Hematopoietic multipotent progenitor cell (in vitro differentiated cells): ENCODE measurements around the gene TRPV6. TPM values are rescaled to one million over a fixed set of nuclear protein-coding genes. Genes with fewer than 3 reads are reported as not detected.

Source experiments
- DNase-seq, 3 donors: peaks; one replicate each; pipeline ENCODE4 v3.0.0-alpha.2; 2011 to 2015; ENCODE audit warnings: low read depth in 2 of 3, low spot score in 2 of 3
- total RNA-seq: library from RNA; depleted of rRNA; stranded (reverse); fragments of >200 nt; gene quantifications from one replicate; pipeline ENCODE4 v1.2.3, GENCODE V29; 2012

Gene TRPV6
- total RNA-seq, 1 donor: under 0.01 TPM

DNA sequence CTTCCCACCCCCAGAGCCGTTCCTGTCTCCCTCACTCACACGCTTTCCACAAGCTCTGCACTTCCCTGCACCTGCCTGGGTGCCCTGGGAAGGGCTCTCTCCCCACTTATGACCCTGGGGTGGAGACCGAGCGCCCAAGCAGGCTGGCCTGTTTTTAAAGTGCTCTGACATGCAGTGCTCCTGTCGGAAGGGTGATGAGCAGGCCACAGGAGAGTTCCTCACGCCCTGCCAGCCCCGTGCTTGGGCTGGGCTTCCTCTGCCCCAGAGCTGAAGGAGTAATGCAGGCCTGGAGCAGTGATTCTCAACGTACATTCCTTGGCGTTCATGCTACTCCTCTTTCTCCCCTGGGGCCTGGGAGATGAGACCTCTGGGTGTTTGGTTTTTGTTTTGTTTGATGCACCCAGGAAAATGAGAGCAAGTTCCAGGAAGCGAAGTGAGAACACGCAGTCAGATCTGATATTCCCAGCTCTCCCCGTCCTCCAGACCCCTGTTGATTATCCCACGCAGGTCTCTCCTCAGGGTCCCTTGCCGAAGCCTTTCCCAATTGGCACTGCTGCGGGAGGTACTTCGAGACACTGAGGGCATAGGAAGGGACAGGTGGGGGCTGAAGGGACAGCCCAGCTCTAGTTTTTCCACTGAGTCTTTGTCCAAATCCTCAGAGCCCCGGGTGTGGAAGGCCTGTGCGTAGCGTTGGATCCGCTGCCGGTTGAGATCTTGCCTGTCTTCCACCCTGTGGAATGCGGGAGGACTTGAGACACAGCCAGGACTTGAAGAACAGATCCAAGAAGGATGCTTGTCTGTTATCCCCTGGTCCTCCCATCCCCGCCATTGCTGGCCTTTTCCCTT is 14.1 kb downstream of the TRPV6 start:
- DNase-seq: no peak

GRCh38 chr7:142870566-142871259 is 14.8 kb downstream of the TRPV6 start:
- no peak for DNase-seq

GRCh38 chr7:142870147-142870559 is 15.4 kb downstream of the TRPV6 start:
- DNase-seq: no peak

GRCh38 chr7:142869434-142869833 is 16.1 kb downstream of the TRPV6 start:
- DNase-seq: no peak

- no peak for DNase-seq
These were observed 16.5 kb downstream of the TRPV6 start for GRCh38 chr7:142868986-142869415.

DNA sequence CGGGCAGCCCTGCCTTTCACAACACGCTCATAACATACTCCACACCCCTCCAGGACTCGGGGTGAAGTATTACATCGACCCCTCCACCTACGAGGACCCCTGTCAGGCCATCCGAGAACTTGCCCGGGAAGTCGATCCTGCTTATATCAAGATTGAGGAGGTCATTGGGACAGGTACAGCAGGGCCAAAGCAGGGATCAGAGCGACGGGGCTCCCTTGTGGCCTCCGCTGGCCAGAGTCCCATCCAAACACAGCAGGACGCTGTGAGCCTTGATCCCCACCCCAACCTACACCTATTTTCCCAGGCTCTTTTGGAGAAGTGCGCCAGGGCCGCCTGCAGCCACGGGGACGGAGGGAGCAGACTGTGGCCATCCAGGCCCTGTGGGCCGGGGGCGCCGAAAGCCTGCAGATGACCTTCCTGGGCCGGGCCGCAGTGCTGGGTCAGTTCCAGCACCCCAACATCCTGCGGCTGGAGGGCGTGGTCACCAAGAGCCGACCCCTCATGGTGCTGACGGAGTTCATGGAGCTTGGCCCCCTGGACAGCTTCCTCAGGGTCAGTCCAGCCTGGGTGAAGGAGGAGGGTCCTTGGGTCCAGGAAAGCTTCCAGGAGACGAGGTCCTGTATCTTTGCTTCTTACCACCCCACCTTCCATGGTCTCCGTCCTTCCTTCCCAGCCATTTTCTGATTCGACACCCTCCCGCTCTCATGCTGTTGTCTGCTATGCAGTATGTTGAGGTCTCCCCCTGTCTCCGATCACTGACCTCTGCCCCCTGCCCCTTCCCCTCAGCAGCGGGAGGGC is 17.2 kb downstream of the TRPV6 start:
- DNase-seq: no peak

DNA sequence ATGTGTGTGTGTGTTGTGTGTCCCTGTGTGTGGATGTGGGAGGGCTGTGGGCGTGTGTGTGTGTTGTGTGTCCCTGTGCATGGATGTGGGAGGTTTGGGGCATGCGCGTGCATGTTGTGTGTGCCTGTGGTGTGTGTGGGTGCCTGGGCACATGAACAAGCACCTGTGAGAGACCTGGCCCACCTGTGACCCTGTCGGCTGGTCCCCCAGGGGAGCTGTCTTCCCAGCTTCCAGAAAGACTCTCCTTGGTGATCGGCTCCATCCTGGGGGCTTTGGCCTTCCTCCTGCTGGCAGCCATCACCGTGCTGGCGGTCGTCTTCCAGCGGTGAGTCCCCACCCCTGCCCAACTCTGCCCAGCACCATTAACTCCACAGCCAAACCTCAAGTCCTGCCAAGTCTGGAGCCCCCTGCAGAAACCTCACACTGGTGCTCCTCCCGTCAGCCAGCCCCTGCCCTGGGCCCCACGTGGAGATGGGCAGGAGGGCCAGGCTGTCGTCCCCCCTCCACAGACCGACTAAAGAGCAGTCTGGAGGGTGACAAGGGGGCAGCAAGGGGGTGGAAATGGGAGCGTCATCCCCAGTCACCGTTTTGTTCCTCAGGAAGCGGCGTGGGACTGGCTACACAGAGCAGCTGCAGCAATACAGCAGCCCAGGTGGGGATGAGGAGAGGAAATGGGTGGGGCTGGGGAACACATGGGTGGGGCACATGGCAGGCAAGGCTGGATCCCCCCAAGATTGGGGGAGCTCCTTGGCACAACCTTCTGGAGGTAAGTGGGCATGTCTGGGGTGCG is 18.0 kb downstream of the TRPV6 start:
- no peak for DNase-seq

- DNase-seq: no peak
These were observed 18.5 kb downstream of the TRPV6 start for GRCh38 chr7:142867097-142867378.

DNA sequence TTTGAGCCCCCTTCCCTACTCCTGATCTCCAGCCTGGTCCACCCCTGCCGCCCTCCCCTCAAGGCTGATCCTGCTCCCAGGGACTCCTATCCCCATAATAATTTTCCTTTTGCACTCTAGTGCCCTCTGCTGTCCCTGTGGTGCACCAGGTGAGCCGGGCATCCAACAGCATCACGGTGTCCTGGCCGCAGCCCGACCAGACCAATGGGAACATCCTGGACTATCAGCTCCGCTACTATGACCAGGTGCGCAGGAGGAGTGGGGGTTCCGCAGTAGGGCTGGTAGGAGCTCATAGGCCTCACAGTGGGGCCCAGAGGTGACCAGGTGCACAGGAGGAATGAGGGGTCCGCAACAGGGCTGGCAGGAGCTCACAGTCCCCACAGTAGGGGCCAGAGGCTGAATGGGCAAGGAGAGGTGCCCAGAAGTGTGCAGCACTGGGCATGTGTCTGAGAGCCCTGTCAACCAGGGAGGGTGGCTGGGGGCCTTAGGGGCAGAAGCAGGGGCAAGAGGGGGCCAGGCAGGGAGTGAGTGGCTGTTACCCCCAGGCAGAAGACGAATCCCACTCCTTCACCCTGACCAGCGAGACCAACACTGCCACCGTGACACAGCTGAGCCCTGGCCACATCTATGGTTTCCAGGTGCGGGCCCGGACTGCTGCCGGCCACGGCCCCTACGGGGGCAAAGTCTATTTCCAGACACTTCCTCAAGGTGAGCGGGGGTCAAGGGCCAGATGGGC is 19.0 kb downstream of the TRPV6 start:
- DNase-seq: no peak

DNA sequence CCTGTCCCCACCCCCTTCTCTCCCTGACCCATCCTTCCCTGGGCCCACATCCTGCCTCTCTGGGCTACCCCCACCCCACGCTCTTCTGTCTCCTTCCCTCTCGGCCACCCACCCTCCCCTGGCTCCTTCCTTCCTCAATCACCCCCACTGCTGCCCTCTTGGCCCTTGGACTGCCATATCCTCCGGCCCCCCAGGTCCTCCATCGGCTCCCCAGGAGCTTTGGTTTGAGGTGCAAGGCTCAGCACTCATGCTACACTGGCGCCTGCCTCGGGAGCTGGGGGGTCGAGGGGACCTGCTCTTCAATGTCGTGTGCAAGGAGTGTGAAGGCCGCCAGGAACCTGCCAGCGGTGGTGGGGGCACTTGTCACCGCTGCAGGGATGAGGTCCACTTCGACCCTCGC is 19.8 kb downstream of the TRPV6 start:
- no peak for DNase-seq

GRCh38 chr7:142864980-142865747 is 20.4 kb downstream of the TRPV6 start:
- DNase-seq: no peak

GRCh38 chr7:142863891-142864685 is 21.5 kb downstream of the TRPV6 start:
- DNase-seq: no peak

GRCh38 chr7:142862786-142863400 is 22.7 kb downstream of the TRPV6 start:
- no peak for DNase-seq

GRCh38 chr7:142862351-142862750 is 23.2 kb downstream of the TRPV6 start:
- no peak for DNase-seq

DNA sequence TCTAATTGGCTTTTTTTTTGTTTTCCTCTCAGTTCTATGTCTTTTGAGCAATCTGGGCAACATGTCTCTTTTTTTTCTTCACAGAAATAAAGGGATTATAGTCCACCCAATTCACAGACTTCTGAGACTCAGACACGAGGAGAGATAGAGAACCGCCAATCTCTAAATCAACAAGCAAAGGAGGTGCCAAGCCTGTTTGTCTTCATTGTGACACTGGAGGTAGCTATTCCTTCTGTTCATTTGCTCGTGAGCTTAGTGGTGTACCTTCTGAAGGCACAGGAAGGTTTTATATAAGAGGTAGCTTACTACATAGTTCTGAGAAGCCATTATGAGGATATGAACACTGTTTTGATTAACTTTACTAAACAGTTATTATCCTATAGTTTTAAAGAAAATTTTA is 24.6 kb downstream of the TRPV6 start:
- no peak for DNase-seq

DNA sequence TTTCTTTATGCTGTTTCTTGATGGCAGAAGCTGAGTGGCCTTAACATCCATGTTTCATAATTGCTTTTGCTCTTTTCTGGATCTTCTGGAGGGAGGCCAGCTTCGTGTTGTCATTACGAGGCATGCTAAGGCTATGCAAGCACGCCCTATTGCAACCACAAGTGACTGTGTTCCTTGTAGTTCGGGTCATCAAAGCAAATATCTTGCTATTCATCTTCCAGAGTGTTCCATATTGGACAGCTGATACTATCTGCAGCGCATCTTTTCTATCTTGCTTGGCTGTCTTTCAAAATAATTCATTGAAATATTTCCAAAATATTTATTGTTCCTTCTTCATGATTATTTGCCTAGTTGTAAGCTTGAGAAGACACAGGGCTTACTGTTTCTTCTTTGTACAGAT is 25.7 kb downstream of the TRPV6 start:
- no peak for DNase-seq

DNA sequence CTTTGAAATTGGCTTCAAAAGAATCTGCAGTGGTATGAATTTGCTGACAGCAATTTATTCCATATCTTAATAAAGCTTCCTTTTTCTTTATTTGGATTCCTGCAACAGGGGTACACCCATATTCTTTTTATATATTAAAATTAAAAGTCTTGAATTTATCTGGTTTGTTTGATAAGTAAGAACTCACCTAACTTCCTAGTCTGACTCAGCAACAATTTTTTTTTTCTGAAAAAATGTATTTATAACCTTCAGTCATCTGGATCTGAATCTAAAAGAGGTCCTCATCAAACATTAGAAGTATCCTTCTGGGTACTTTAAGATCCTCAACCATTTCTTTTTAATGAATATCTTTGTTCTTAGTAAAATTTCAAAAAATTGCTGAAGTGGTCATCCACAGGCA is 26.1 kb downstream of the TRPV6 start:
- DNase-seq: no peak

GRCh38 chr7:142857625-142858024 is 27.9 kb downstream of the TRPV6 start:
- no peak for DNase-seq
